B cell (primary cell): ENCODE data around the gene WNK1. TPM values are rescaled to one million over a fixed set of nuclear protein-coding genes. Genes with fewer than 3 reads are reported as not detected.
A peak's percentile ranks its signal among the peaks of the same experiment; 100 is the strongest.

Source experiments
- ATAC-seq: fragments of 200-7000 bp; cut with Tn5 transposase; one replicate; pipeline ENCODE4 v1.10.0; 2021; ENCODE audit warnings: low read depth, mild to moderate bottlenecking, moderate number of reproducible peaks, moderate library complexity
- CTCF ChIA-PET: fragments of 350-600 bp; sonication (Branson Sonifier 250); formaldehyde crosslinking; loops from one replicate; lab custom pipeline; 2021; ENCODE audit warnings: antibody characterized with exemption, inconsistent platforms; lab: Charles Lee
- POLR2A ChIA-PET: fragments of 350-600 bp; sonication (Branson Sonifier 250); formaldehyde crosslinking; loops from one replicate; lab custom pipeline; 2021; ENCODE audit warnings: antibody characterized with exemption; lab: Charles Lee
- DNase-seq: peaks from one replicate; pipeline ENCODE4 v3.0.0; 2013
- H2AFZ ChIP-seq: 2 replicates; pipeline ENCODE4 v1.6.1; 2012; ENCODE audit warnings: mild to moderate bottlenecking, low read depth, low read length; ENCODE audit not compliant: insufficient read depth, poor library complexity, severe bottlenecking
- H3K27ac ChIP-seq, 2 donors: 1 replicate in 1 of 2; 2 replicates in 1 of 2; pipeline ENCODE4 v1.5.1; 2012 to 2013; ENCODE audit warnings: low read length in 2 of 2, mild to moderate bottlenecking in 2 of 2, moderate library complexity in 1 of 2
- H3K27me3 ChIP-seq, 4 experiments: fragments of 200-600 bp in 1 of 4; sonication (generic) in 1 of 4; replicated peaks in 1 of 4; 1 replicate in 2 of 4; 2 replicates in 2 of 4; pipeline versions ENCODE4 v1.6.1 to v1.7.0; 2013 to 2016; ENCODE audit warnings: low read length in 3 of 4, mild to moderate bottlenecking in 2 of 4, mixed read lengths in 1 of 4, moderate library complexity in 1 of 4; ENCODE audit not compliant: insufficient read depth in 4 of 4, control insufficient read depth in 3 of 4; ENCODE audit errors: control extremely low read depth in 1 of 4
- H3K36me3 ChIP-seq, 2 experiments: replicated peaks in 1 of 2; 1 replicate in 1 of 2; 2 replicates in 1 of 2; pipeline versions ENCODE4 v1.6.1 to v1.7.1; 2013; ENCODE audit warnings: low read length in 1 of 2; ENCODE audit not compliant: insufficient read depth in 2 of 2, control insufficient read depth in 1 of 2; ENCODE audit errors: control extremely low read depth in 1 of 2, extremely low read depth in 1 of 2
- H3K4me1 ChIP-seq, 2 donors: fragments of 200-600 bp in 1 of 2; sonication (generic) in 1 of 2; 1 replicate in 1 of 2; 2 replicates in 1 of 2; pipeline versions ENCODE4 v1.5.1 to v1.6.1; 2013 to 2017; ENCODE audit warnings: low read length in 2 of 2; ENCODE audit not compliant: control insufficient read depth in 2 of 2, insufficient read depth in 2 of 2
- H3K4me2 ChIP-seq: replicated peaks from 2 replicates; pipeline ENCODE3; 2012; ENCODE audit warnings: mild to moderate bottlenecking, low read depth, low read length; ENCODE audit not compliant: poor library complexity, severe bottlenecking
- H3K4me3 ChIP-seq, 5 experiments: fragments of 200-600 bp in 1 of 5; sonication (generic) in 1 of 5; 1 replicate in 3 of 5; 2 replicates in 2 of 5; pipeline versions ENCODE4 v1.5.1 to v1.7.0; 2011 to 2016; ENCODE audit warnings: low read length in 4 of 5, mild to moderate bottlenecking in 4 of 5, low read depth in 2 of 5, control low read depth in 1 of 5, moderate library complexity in 1 of 5; ENCODE audit not compliant: insufficient read depth in 1 of 5; ENCODE audit errors: control extremely low read depth in 1 of 5, extremely low read depth in 1 of 5
- H3K79me2 ChIP-seq: fragments of 200-600 bp; sonication (generic); one replicate; pipeline ENCODE4 v1.6.0; 2016; ENCODE audit warnings: low read length; ENCODE audit not compliant: control insufficient read depth, insufficient read depth
- H3K9ac ChIP-seq: fragments of 200-600 bp; sonication (generic); 2 replicates; pipeline ENCODE4 v1.6.1; 2017; ENCODE audit warnings: mild to moderate bottlenecking, low read length, moderate library complexity
- H3K9me3 ChIP-seq, 3 donors: one replicate each; pipeline versions ENCODE4 v1.6.1 to v1.7.1; 2013; ENCODE audit warnings: low read length in 2 of 3; ENCODE audit not compliant: control insufficient read depth in 2 of 3, insufficient read depth in 1 of 3; ENCODE audit errors: control extremely low read depth in 1 of 3
- H4K20me1 ChIP-seq: 2 replicates; pipeline ENCODE4 v1.6.0; 2012; ENCODE audit warnings: mild to moderate bottlenecking, low read length; ENCODE audit not compliant: insufficient read depth, control insufficient read depth, poor library complexity, severe bottlenecking
- H3K27ac Mint-ChIP-seq: one replicate; pipeline ENCODE4 v1.8.0; 2021; ENCODE audit warnings: mixed read lengths
- H3K27me3 Mint-ChIP-seq: one replicate; pipeline ENCODE4 v1.8.0; 2021; ENCODE audit warnings: mixed read lengths
- H3K4me1 Mint-ChIP-seq: one replicate; pipeline ENCODE4 v1.8.0; 2021; ENCODE audit warnings: mixed read lengths
- H3K4me3 Mint-ChIP-seq: one replicate; pipeline ENCODE4 v1.8.0; 2021; ENCODE audit warnings: mixed read lengths
- H3K9me3 Mint-ChIP-seq: one replicate; pipeline ENCODE4 v1.8.0; 2022; ENCODE audit warnings: mixed read lengths; ENCODE audit not compliant: insufficient read depth
- CTCF ChIP-seq: fragments of 200-600 bp; IDR thresholded peaks from one replicate; pipeline ENCODE4 v1.8.0; 2022; ENCODE audit warnings: antibody characterized with exemption, mild to moderate bottlenecking
- EZH2 ChIP-seq: IDR thresholded peaks from 2 replicates; pipeline ENCODE4 v1.6.1; 2012; ENCODE audit warnings: borderline replicate concordance, low read depth, mild to moderate bottlenecking, moderate library complexity, low read length; ENCODE audit not compliant: insufficient read depth, poor library complexity, severe bottlenecking
- WGBS: methylation state at CpG from one replicate; pipeline ENCODE4 v1.1.5; 2013; ENCODE audit warnings: missing lambda C conversion rate; ENCODE audit not compliant: insufficient coverage; 5-methylcytosine and 5-hydroxymethylcytosine counted together
- intact Hi-C: fragments of 100-400 bp; cut with micrococcal nuclease; formaldehyde crosslinking; loops from one replicate; pipeline ENCODE4 v1.10.0; 2022
- polyA plus RNA-seq: library from polyadenylated mRNA; depleted of rRNA; stranded (reverse); fragments of >200 nt; gene quantifications from 2 replicates; pipeline ENCODE4 v1.2.3, GENCODE V29; 2012
- total RNA-seq, 2 donors: library from RNA; stranded (reverse); fragments of 120-200 nt in 1 of 2; gene quantifications; 1 replicate in 1 of 2; 2 replicates in 1 of 2; pipeline versions ENCODE4 v1.2.3 to v1.2.4, GENCODE V29; 2013 to 2022

Gene WNK1
- total and polyA plus RNA-seq, 2 donors (not counting 1 experiment from before 2014, with no cell fraction given), result 43.9 to 188 TPM

- DNase-seq (no peak), ATAC-seq (no peak)
- intact Hi-C loops, result no loop called here
- no peak overlapping the region for H3K9ac ChIP-seq
- H3K4me2 ChIP-seq, result no peak overlapping the region
- no peaks in the 10 kb centered on the region for H3K27me3 ChIP-seq
- H3K27me3 Mint-ChIP-seq, result no peaks in the 10 kb centered on the region
- no peak overlapping the region for H3K4me3 ChIP-seq
- TF ChIP-seq EZH2 (no peak), CTCF (no peak)
- peaks cover 26% of the 10 kb centered on the region for H4K20me1 ChIP-seq
- H3K27ac Mint-ChIP-seq, result peak overlapping the region; percentile 32
- ChIA-PET POLR2A (interaction anchor here (0.7 kb wide), 1 partner anchor 51 kb away, joined by 11 read pairs; no protein-coding TSS in a partner anchor), CTCF (interaction anchor here (0.7 to 2.0 kb wide), 5 partner anchors 8 to 824 kb away, joined by 3 to 17 read pairs (median 3); no protein-coding TSS in a partner anchor)
- no peaks in the 10 kb centered on the region for H3K36me3 ChIP-seq
- H3K9me3 Mint-ChIP-seq, result no peaks in the 10 kb centered on the region
- H3K4me3 Mint-ChIP-seq, result no peak overlapping the region
- H3K9me3 ChIP-seq, result no peaks in the 10 kb centered on the region
- peaks cover 93% of the 10 kb centered on the region for H3K79me2 ChIP-seq
- H3K4me1 Mint-ChIP-seq, result peaks cover 55% of the 10 kb centered on the region
- WGBS, result no CpG with 5 or more reads among the region's 2 CpGs
- H2AFZ ChIP-seq, result no peak overlapping the region
- peaks cover 19 to 33% of the 10 kb centered on the region in 2 donors for H3K4me1 ChIP-seq
- peak overlapping the region in 1 of 2 donors; percentile 39 for H3K27ac ChIP-seq
These were observed 54.8 kb downstream of the WNK1 start for GRCh38 chr12:807041-807735.

DNA sequence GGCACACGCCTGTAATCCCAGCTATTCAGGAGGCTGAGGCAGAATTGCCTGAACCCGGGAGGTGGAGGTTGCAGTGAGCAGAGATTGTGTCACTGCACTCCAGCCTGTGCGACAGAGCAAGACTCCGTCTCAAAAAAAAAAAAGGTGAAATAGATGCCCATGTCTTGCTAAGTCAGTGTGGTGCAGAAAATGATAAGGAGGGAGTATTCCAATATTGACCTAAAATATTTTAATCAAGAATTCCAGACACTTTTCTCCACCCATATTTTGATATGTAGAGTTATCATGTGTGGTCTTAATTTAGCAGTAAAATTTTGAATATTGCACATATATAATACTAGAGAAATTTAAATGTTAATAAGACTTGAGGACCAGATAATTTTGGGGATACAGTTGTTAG, 57.7 kb downstream of the WNK1 start:
- H3K27me3 ChIP-seq, result no peaks in the 10 kb centered on the region
- peaks cover 25% of the 10 kb centered on the region for H4K20me1 ChIP-seq
- H3K4me3 Mint-ChIP-seq, result no peak overlapping the region
- DNase-seq, result no peak
- no peak overlapping the region for H3K27ac Mint-ChIP-seq
- H3K27me3 Mint-ChIP-seq, result no peaks in the 10 kb centered on the region
- H2AFZ ChIP-seq, result no peak overlapping the region
- H3K4me3 ChIP-seq, result no peak overlapping the region
- ChIA-PET POLR2A (no interaction called here), CTCF (interaction anchor here (1.2 to 9.0 kb wide), 7 partner anchors 35 to 795 kb away, joined by 3 to 151 read pairs (median 7); no protein-coding TSS in a partner anchor)
- peaks cover 81% of the 10 kb centered on the region for H3K79me2 ChIP-seq
- H3K4me1 Mint-ChIP-seq, result peaks cover 45% of the 10 kb centered on the region
- no peak overlapping the region for H3K4me2 ChIP-seq
- TF ChIP-seq EZH2 (no peak), CTCF (no peak)
- H3K4me1 ChIP-seq, result peaks cover 12 to 20% of the 10 kb centered on the region in 2 donors
- H3K9me3 Mint-ChIP-seq, result no peaks in the 10 kb centered on the region
- no peaks in the 10 kb centered on the region for H3K9me3 ChIP-seq
- intact Hi-C loops, result loop anchor here (5.0 to 10.0 kb wide), 2 partner anchors 55 to 168 kb away; no protein-coding TSS in a partner anchor
- ATAC-seq, result no peak
- no peak overlapping the region for H3K27ac ChIP-seq
- 100% methylated on average over 1 of the region's 4 CpGs for WGBS
- H3K36me3 ChIP-seq, result peaks cover 2 to 3% of the 10 kb centered on the region in 2 experiments
- H3K9ac ChIP-seq, result no peak overlapping the region
